ENCODE measurements around the gene GLUL.
"Not testable (repeated sequence)": the region's sequence is repeated elsewhere in the genome, so short reads cannot be mapped to it uniquely, and the experiment has no call there.

GLUL gene

DNA sequence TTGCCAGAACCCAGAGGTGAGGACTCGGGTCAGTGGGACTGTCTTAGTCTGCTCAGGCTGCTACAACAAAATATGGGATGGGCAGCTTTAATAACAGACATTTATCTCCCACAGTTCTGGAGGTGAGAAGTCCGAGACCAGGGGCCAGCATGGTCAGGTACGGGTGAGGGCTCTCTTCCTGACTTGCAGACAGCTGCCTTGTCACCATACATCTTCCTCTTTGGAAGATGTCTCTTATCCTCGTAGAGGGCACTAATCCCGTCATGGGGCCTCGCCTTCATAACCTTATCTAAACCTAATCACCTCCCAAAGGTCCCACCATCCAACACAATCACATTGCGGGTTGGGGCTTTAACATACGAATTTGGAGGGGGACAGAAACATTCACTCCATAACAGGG lies 51.9 kb downstream of the GLUL start:
- no peak overlapping the region for H3K4me3 ChIP-seq (ENCODE audit: low read depth, low read length)
- TF ChIP-seq, protein P1, sequence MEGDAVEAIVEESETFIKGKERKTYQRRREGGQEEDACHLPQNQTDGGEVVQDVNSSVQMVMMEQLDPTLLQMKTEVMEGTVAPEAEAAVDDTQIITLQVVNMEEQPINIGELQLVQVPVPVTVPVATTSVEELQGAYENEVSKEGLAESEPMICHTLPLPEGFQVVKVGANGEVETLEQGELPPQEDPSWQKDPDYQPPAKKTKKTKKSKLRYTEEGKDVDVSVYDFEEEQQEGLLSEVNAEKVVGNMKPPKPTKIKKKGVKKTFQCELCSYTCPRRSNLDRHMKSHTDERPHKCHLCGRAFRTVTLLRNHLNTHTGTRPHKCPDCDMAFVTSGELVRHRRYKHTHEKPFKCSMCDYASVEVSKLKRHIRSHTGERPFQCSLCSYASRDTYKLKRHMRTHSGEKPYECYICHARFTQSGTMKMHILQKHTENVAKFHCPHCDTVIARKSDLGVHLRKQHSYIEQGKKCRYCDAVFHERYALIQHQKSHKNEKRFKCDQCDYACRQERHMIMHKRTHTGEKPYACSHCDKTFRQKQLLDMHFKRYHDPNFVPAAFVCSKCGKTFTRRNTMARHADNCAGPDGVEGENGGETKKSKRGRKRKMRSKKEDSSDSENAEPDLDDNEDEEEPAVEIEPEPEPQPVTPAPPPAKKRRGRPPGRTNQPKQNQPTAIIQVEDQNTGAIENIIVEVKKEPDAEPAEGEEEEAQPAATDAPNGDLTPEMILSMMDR (conservative IDR thresholded peaks at IDR 0.05; ENCODE audit: low read depth, low read length) = no peak
- DNase-seq (ENCODE audit: low read depth) = no peak

DNA sequence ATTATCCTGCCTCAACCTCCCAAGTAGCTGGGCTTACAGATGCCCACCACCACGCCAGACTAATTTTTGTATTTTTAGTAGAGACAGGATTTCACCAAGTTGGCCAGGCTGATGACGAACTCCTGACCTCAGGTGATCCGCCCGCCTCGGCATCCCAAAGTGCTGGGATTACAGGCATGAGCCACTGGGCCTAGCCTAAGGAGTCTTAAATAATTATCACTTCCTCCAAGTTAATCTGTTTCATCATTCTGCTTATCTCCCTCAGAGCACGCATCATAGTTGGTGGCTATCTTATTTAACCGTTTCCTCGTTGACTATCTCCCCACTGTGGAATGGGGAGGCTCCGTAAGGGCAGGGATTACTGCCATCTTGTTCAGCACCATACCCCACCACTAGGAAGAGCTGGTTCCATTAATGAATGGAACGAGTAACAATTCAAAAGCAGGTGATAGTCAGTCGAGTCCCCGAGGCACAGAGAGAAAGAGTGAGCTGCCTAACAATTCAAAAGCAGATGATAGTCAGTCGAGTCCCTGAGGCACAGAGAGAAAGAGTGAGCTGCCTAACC lies 52.7 kb downstream of the GLUL start:
- TF ChIP-seq, protein P1 (conservative IDR thresholded peaks at IDR 0.05; ENCODE audit: low read depth, low read length) = no peak
- no peak for DNase-seq (ENCODE audit: low read depth)
- no peak overlapping the region for H3K4me3 ChIP-seq (ENCODE audit: low read depth, low read length)

DNA sequence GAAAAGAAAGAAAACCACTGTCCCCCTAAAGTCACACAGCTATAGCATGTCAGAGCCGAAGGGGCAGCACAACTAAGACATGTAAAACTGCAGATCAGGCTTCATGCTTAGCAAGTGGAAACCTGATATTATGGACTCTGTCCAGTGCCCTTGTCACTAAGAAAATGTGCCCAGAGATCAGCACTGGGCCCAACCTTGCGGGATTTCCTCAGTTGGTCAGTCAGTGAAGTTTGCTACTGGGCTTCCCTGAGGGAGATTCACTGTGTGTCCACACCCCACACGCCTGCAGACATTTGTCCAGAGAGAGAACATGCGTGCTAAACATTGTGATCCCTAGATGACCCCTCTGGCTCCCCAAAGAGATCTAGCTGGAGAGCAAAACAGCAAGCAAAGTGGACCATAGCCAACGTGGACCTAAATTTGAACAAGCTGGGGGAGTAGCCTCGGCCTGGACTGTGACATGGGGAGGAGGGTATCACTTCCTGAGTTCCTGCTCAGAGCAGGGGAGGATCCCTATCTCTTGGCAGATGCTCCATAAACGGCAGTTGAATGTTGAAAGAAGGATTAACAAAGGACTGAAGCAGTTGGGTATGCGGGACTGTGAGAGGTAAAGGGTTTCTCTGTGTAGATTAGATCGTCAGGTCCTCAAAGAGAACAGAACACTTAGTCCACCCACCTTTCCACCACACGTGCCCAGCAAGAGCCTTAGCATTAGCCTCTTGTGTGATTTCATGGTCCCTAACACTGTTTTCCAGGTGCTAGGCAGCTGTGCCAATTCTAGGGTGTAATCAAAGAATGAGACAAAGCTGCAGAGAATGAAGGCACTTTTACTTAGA lies 53.6 kb downstream of the GLUL start:
- no peak for DNase-seq (ENCODE audit: low read depth)
- no peak overlapping the region for H3K4me3 ChIP-seq (ENCODE audit: low read depth, low read length)
- TF ChIP-seq, protein P1 (conservative IDR thresholded peaks at IDR 0.05; ENCODE audit: low read depth, low read length) = no peak

DNA sequence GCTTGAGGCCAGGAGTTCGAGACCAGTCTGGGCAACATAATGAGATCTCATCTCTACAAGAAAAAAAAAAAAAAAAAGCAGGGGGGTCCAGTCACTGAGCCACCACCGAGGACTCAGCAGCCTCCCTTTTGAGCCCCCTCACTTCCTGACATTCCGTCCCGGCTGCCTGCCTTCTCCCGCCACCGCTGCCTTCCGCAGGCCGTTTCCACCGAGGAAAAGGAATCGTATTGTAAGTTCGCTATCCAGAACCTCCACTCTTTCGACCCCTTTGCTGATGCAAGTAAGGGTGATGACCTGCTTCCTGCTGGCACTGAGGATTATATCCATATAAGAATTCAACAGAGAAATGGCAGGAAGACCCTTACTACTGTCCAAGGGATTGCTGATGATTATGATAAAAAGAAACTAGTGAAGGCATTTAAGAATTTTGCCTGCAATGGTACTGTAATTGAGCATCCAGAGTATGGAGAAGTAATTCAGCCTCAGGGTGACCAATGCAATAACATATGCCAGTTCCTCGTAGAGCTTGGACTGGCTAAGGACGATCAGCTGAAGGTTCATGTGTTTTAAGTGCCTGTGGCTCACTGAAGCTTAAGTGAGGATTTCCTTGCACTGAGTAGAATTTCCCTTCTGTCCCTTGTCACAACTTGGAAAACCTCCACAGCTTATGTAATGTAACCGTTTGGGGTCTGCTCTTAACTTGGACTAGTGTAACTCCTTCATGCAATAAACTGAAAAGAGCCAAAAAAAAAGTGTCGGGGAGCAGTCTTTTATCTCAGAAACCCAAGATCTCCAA lies 55.6 kb downstream of the GLUL start:
- no peak overlapping the region for H3K4me3 ChIP-seq (ENCODE audit: low read depth, low read length)
- TF ChIP-seq, protein P1 (conservative IDR thresholded peaks at IDR 0.05; ENCODE audit: low read depth, low read length) = no peak
- no peak for DNase-seq (ENCODE audit: low read depth)

DNA sequence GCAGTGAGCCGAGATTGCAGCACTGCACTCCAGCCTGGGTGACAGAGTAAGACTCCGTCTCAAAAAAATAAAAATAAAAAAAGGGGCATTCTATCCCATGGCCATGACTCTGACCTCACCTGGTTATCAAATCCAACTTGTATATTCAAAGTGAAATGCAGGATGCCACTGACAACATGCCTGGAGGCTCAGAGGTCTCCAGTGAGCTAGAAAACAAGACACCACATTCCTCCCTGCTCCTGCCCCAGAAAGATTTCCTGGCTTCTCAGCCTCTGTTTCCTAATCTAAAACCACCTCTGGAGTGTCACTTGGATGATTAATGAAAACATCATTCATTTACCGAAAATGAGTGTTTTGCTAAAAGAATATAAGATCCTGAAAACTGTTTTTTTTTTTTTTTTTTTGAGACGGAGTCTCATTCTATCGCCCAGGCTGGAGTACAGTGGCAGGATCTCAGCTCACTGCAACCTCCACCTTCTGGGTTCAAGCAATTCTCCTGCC lies 58.5 kb downstream of the GLUL start:
- not testable (repeated sequence) for DNase-seq (ENCODE audit: low read depth); H3K4me3 ChIP-seq (ENCODE audit: low read depth, low read length)

DNA sequence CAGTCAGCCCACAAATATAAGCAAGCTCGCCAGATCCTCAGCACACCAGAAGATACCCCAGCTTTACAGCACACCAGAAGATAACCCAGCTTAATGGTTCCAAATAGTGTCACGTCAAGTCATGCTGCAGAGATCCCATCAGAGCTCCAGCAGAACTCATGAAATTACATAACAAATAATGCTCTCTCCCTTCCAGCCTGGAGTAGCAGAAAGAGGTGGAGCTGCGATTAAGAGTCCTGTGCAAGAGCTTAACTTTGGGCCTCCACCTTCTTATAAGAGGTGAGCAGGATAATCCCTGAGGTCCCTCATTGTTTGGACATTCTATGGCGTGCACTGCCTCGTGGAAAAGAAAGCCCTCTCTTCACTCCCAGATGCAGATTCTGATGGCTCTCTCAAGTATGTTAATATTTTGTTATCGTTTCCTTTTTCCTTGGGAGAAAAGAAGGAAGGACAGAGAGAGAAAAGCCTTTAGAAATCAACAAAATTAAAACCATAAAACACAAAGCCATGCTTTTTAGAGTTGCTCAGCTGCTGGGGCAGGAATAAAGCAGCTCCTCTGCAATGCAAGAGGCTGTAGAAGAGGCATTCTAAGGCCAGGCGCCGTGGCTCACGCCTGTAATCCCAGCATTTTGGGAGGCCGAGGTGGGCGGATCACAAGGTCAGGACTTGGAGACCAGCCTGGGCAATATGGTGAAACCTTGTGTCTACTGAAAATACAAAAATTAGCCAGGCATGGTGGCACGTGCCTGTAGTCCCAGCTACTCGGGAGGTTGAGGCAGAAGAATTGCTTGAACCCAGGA lies 59.1 kb downstream of the GLUL start:
- DNase-seq (ENCODE audit: low read depth) = no peak
- no peak overlapping the region for H3K4me3 ChIP-seq (ENCODE audit: low read depth, low read length)
- TF ChIP-seq, protein P1 (conservative IDR thresholded peaks at IDR 0.05; ENCODE audit: low read depth, low read length) = no peak
